22Rv1 (cell line): ENCODE data around the gene TOMM20.
A peak's percentile ranks its signal among the peaks of the same experiment; 100 is the strongest.

ENCODE experiments used
- H3K27ac ChIP-seq: fragments of 450-650 bp; 2 replicates; pipeline ENCODE4 v1.5.1; 2017
- CTCF ChIP-seq: fragments of 450-650 bp; IDR thresholded peaks from 2 replicates; pipeline ENCODE4 v1.5.1; 2017; ENCODE audit warnings: mild to moderate bottlenecking
- ZFX ChIP-seq: fragments of 450-650 bp; IDR thresholded peaks from 2 replicates; pipeline ENCODE4 v1.6.1; 2017; ENCODE audit warnings: antibody characterized with exemption, borderline replicate concordance

Gene TOMM20

GRCh38 chr1:235128456-235129328 is at the start of gene TOMM20:
TSS of gene TOMM20 (minus strand) at chr1:235128837. CDS start at chr1:235128715, 122 bp downstream.
- TF ChIP-seq CTCF (no peak), ZFX (no peak)

GRCh38 chr1:235176486-235176885 is 47.8 kb upstream of the TOMM20 start:
- H3K27ac ChIP-seq: no peak overlapping the region
- TF ChIP-seq ZFX (no peak), CTCF (no peak)

More at GRCh38 chr1:235128456-235129328, at the start of gene TOMM20:
- H3K27ac ChIP-seq: peak within 1 kb of the TSS; percentile 77

GRCh38 chr1:235169986-235170385 is 41.3 kb upstream of the TOMM20 start:
- H3K27ac ChIP-seq: no peak overlapping the region
- no peak for TF ChIP-seq CTCF
- TF ChIP-seq ZFX: no peak

GRCh38 chr1:235168375-235168774 is 39.7 kb upstream of the TOMM20 start:
- TF ChIP-seq CTCF: no peak
- TF ChIP-seq ZFX: no peak
- no peak overlapping the region for H3K27ac ChIP-seq

GRCh38 chr1:235161685-235162327 is 33.2 kb upstream of the TOMM20 start:
- H3K27ac ChIP-seq: peak overlapping the region; percentile 92
- TF ChIP-seq ZFX (no peak), CTCF (no peak)

- TF ChIP-seq ZFX: no peak
- 0 out of 2 replicates have a peak, but pooled peaks have one; percentile 1 for TF ChIP-seq CTCF
- H3K27ac ChIP-seq: peak within 1 kb of the TSS; percentile 92
Measured at GRCh38 chr1:235160957-235161684, 32.5 kb upstream of the TOMM20 start, which contains the start of gene RBM34. TSS of gene RBM34 (minus strand) at chr1:235161250. CDS start at chr1:235161226, 24 bp downstream.
